H1 (cell line): Measurements from ENCODE around the gene CSRNP3. TPM values are rescaled to one million over a fixed set of nuclear protein-coding genes. Genes with fewer than 3 reads are reported as not detected.

Experiments used
- CTCF ChIA-PET: fragments of 300-600 bp; sonication (Branson Sonifier 250); formaldehyde crosslinking; loops from one replicate; lab custom pipeline; 2021; ENCODE audit not compliant: partially characterized antibody; lab: Charles Lee
- POLR2A ChIA-PET: fragments of 300-600 bp; sonication (Branson Sonifier 250); formaldehyde crosslinking; loops from one replicate; lab custom pipeline; 2021; ENCODE audit warnings: inconsistent platforms; ENCODE audit not compliant: partially characterized antibody; lab: Charles Lee
- DNase-seq, 2 experiments: peaks; one replicate each; pipeline versions ENCODE4 v3.0.0 to v3.0.0-alpha.2; 2010 to 2022; ENCODE audit warnings: low spot score in 2 of 2, low read depth in 1 of 2, mixed read lengths in 1 of 2
- FAIRE-seq: peaks from 2 replicates; lab custom pipeline; 2011; peaks lifted over from hg19 to GRCh38; lab: Jason Lieb, UNC
- H2AFZ ChIP-seq: 2 replicates; pipeline ENCODE4 v1.8.1; 2012; ENCODE audit warnings: low read length, inconsistent platforms
- H2AK5ac ChIP-seq: 2 replicates; pipeline ENCODE4 v1.6.1; 2013; ENCODE audit warnings: low read depth, low read length
- H2BK120ac ChIP-seq: replicated peaks from 2 replicates; pipeline ENCODE3; 2013; ENCODE audit warnings: low read depth, low read length, inconsistent platforms
- H2BK12ac ChIP-seq: 2 replicates; pipeline ENCODE4 v1.6.1; 2013; ENCODE audit warnings: low read depth, low read length
- H2BK15ac ChIP-seq: 2 replicates; pipeline ENCODE4 v1.6.1; 2013; ENCODE audit warnings: low read length
- H2BK20ac ChIP-seq: 2 replicates; pipeline ENCODE4 v1.6.1; 2013; ENCODE audit warnings: low read length
- H2BK5ac ChIP-seq: 2 replicates; pipeline ENCODE4 v1.6.1; 2013; ENCODE audit warnings: low read depth, low read length
- H3K14ac ChIP-seq: 2 replicates; pipeline ENCODE4 v1.6.1; 2013; ENCODE audit warnings: inconsistent platforms; ENCODE audit not compliant: insufficient read length
- H3K18ac ChIP-seq: 2 replicates; pipeline ENCODE4 v1.6.1; 2013; ENCODE audit warnings: low read length; ENCODE audit errors: extremely low read depth
- H3K23ac ChIP-seq: 2 replicates; pipeline ENCODE4 v1.6.1; 2013; ENCODE audit warnings: inconsistent platforms; ENCODE audit not compliant: insufficient read length
- H3K23me2 ChIP-seq: 2 replicates; pipeline ENCODE4 v1.6.1; 2013; ENCODE audit warnings: low read depth, low read length
- H3K27ac ChIP-seq: 2 replicates; pipeline ENCODE4 v1.6.1; 2011; ENCODE audit warnings: low read depth, low read length, inconsistent platforms
- H3K27me3 ChIP-seq, 4 experiments: replicated peaks in 1 of 4; 1 replicate in 1 of 4; 2 replicates in 3 of 4; pipeline versions ENCODE4 v1.6.1 to v1.8.1; 2011 to 2013; ENCODE audit warnings: low read length in 3 of 4, mild to moderate bottlenecking in 3 of 4, inconsistent platforms in 2 of 4, mixed read lengths in 2 of 4, moderate library complexity in 1 of 4; ENCODE audit not compliant: control insufficient read depth in 3 of 4, insufficient read depth in 3 of 4; ENCODE audit errors: extremely low read depth in 1 of 4
- H3K36me3 ChIP-seq, 4 experiments: 2 replicates each; pipeline versions ENCODE4 v1.6.1 to v1.8.1; 2011 to 2013; ENCODE audit warnings: mild to moderate bottlenecking in 4 of 4, low read length in 3 of 4, moderate library complexity in 2 of 4, control low read depth in 1 of 4, inconsistent platforms in 1 of 4; ENCODE audit not compliant: insufficient read depth in 4 of 4, control insufficient read depth in 2 of 4
- H3K4ac ChIP-seq: replicated peaks from 2 replicates; pipeline ENCODE3; 2013; ENCODE audit warnings: low read length, low read depth, mixed read lengths, inconsistent platforms; ENCODE audit not compliant: insufficient read length
- H3K4me1 ChIP-seq, 4 experiments: replicated peaks in 1 of 4; 1 replicate in 1 of 4; 2 replicates in 3 of 4; pipeline versions ENCODE4 v1.6.1 to v1.8.1; 2011 to 2013; ENCODE audit warnings: low read length in 3 of 4, inconsistent platforms in 2 of 4, mixed read lengths in 1 of 4; ENCODE audit not compliant: insufficient read depth in 4 of 4, control insufficient read depth in 3 of 4
- H3K4me2 ChIP-seq, 2 experiments: 2 replicates each; pipeline versions ENCODE4 v1.6.1 to v1.8.1; 2011 to 2013; ENCODE audit warnings: low read depth in 2 of 2, low read length in 2 of 2, control low read depth in 1 of 2, inconsistent platforms in 1 of 2, mild to moderate bottlenecking in 1 of 2; ENCODE audit not compliant: insufficient read depth in 1 of 2
- H3K4me3 ChIP-seq, 4 experiments: fragments of 200-600, 300-600 bp in 1 of 4; sonication (generic), shearing (Covaris generic), sonication (Bioruptor Twin) in 1 of 4; 2 replicates each; pipeline versions ENCODE4 v1.5.1 to v1.8.1; 2011 to 2016; ENCODE audit warnings: low read length in 4 of 4, low read depth in 3 of 4, control low read depth in 2 of 4, inconsistent platforms in 2 of 4, mild to moderate bottlenecking in 2 of 4, mixed read lengths in 1 of 4, moderate library complexity in 1 of 4; ENCODE audit not compliant: insufficient read depth in 2 of 4; ENCODE audit errors: extremely low read depth in 1 of 4
- H3K56ac ChIP-seq: replicated peaks from 2 replicates; pipeline ENCODE3; 2013; ENCODE audit warnings: low read depth, mild to moderate bottlenecking, mixed read lengths, low read length, inconsistent platforms; ENCODE audit not compliant: insufficient read length
- H3K79me1 ChIP-seq: 2 replicates; pipeline ENCODE4 v1.6.1; 2013; ENCODE audit warnings: low read depth, low read length, control low read depth
- H3K79me2 ChIP-seq, 2 experiments: 2 replicates each; pipeline versions ENCODE4 v1.6.1 to v1.8.1; 2012 to 2013; ENCODE audit warnings: low read length in 2 of 2, mild to moderate bottlenecking in 2 of 2, inconsistent platforms in 1 of 2; ENCODE audit not compliant: insufficient read depth in 2 of 2, control insufficient read depth in 1 of 2
- H3K9ac ChIP-seq, 4 experiments: replicated peaks in 1 of 4; 1 replicate in 1 of 4; 2 replicates in 3 of 4; pipeline versions ENCODE4 v1.6.1 to v1.8.1; 2011 to 2013; ENCODE audit warnings: low read depth in 3 of 4, low read length in 3 of 4, control low read depth in 2 of 4, mild to moderate bottlenecking in 2 of 4, moderate library complexity in 2 of 4, inconsistent platforms in 1 of 4; ENCODE audit errors: extremely low read depth in 1 of 4
- H3K9me3 ChIP-seq, 2 experiments: 2 replicates each; pipeline versions ENCODE4 v1.6.1 to v1.8.1; 2012 to 2013; ENCODE audit warnings: mild to moderate bottlenecking in 2 of 2, moderate library complexity in 2 of 2, control low read depth in 1 of 2, inconsistent platforms in 1 of 2, low read depth in 1 of 2, low read length in 1 of 2, mixed read lengths in 1 of 2; ENCODE audit not compliant: insufficient read depth in 2 of 2
- H4K20me1 ChIP-seq, 2 experiments: replicated peaks in 1 of 2; 2 replicates each; pipeline versions ENCODE3 to v1.8.1; 2011 to 2013; ENCODE audit warnings: inconsistent platforms in 2 of 2, low read length in 2 of 2, mild to moderate bottlenecking in 1 of 2; ENCODE audit not compliant: insufficient read depth in 2 of 2, control insufficient read depth in 1 of 2
- H4K5ac ChIP-seq: 2 replicates; pipeline ENCODE4 v1.6.1; 2013; ENCODE audit warnings: low read length, low read depth, mixed read lengths, inconsistent platforms; ENCODE audit not compliant: insufficient read length
- H4K8ac ChIP-seq: 2 replicates; pipeline ENCODE4 v1.8.0; 2013; ENCODE audit warnings: mild to moderate bottlenecking, moderate library complexity, low read length, inconsistent platforms; ENCODE audit not compliant: insufficient read depth; ENCODE audit errors: extremely low read depth
- H4K91ac ChIP-seq: replicated peaks from 2 replicates; pipeline ENCODE3; 2013; ENCODE audit warnings: low read length, mixed read lengths, inconsistent platforms; ENCODE audit not compliant: insufficient read length
- BACH1 ChIP-seq: IDR thresholded peaks from 2 replicates; pipeline ENCODE4 v1.6.1; 2012; ENCODE audit warnings: low read length, improper control_type of control experiment
- BRCA1 ChIP-seq: IDR thresholded peaks from 2 replicates; pipeline ENCODE4 v1.6.1; 2012; ENCODE audit warnings: low read depth, low read length, improper control_type of control experiment
- CBX5 ChIP-seq: fragments of 300-800, 300-1000 bp; sonication (generic); IDR thresholded peaks from 2 replicates; pipeline ENCODE4 v1.7.1; 2016; ENCODE audit warnings: antibody characterized with exemption, low read length, low read depth
- EZH2 ChIP-seq: fragments of 200-600 bp; sonication (generic); IDR thresholded peaks from 2 replicates; pipeline ENCODE4 v1.7.1; 2012; ENCODE audit warnings: low read depth, mild to moderate bottlenecking, moderate library complexity, low read length, inconsistent platforms; ENCODE audit not compliant: severe bottlenecking
- JUND ChIP-seq: IDR thresholded peaks from 2 replicates; pipeline ENCODE4 v1.6.1; 2011; ENCODE audit warnings: mild to moderate bottlenecking, improper control_type of control experiment, low read length
- MAX ChIP-seq: IDR thresholded peaks from 2 replicates; pipeline ENCODE4 v1.6.1; 2012; ENCODE audit warnings: inconsistent platforms
- POLR2A ChIP-seq, 2 experiments: IDR thresholded peaks; 1 replicate in 1 of 2; 2 replicates in 1 of 2; pipeline ENCODE4 v1.6.1; 2011; ENCODE audit warnings: low read depth in 2 of 2, low read length in 2 of 2, mild to moderate bottlenecking in 2 of 2; ENCODE audit errors: control extremely low read depth in 1 of 2
- RAD21 ChIP-seq, 2 experiments: IDR thresholded peaks in 1 of 2; conservative IDR thresholded peaks in 1 of 2; 2 replicates each; pipeline ENCODE4 v1.6.1; 2011; ENCODE audit warnings: low read depth in 2 of 2, low read length in 2 of 2, improper control_type of control experiment in 1 of 2, inconsistent platforms in 1 of 2, mild to moderate bottlenecking in 1 of 2, moderate library complexity in 1 of 2
- YY1 ChIP-seq: IDR thresholded peaks from 2 replicates; pipeline ENCODE4 v1.6.1; 2011; ENCODE audit warnings: low read depth, mild to moderate bottlenecking, low read length
- WGBS, 2 experiments: shearing (Covaris generic) in 1 of 2; methylation state at CpG; one replicate each; pipeline versions ENCODE4 v1.1.6 to v1.1.7; 2013 to 2015; ENCODE audit warnings: low lambda C conversion rate in 2 of 2, mixed read lengths in 2 of 2, inconsistent platforms in 1 of 2, low coverage in 1 of 2, missing lambda C conversion rate in 1 of 2; ENCODE audit not compliant: insufficient replicate concordance in 2 of 2, insufficient coverage in 1 of 2, insufficient read length in 1 of 2; ENCODE audit errors: extremely low coverage in 1 of 2, missing lambda C conversion rate in 1 of 2; 5-methylcytosine and 5-hydroxymethylcytosine counted together
- long read RNA-seq, 2 experiments: library from RNA in 1 of 2; library from capped mRNA in 1 of 2; stranded (forward); transcript quantifications; one replicate each; pipeline ENCODE4 v2.0.0, GENCODE V29; 2021; ENCODE audit warnings: inconsistent platforms in 1 of 2
- polyA minus RNA-seq, 3 experiments: library from RNA; depleted of rRNA, polyadenylated mRNA; stranded (reverse); fragments of >200 nt; gene quantifications; 1 replicate in 2 of 3; 2 replicates in 1 of 3; pipeline ENCODE4 v1.2.3, GENCODE V29; 2011
- polyA plus RNA-seq, 7 experiments: library from polyadenylated mRNA; depleted of rRNA in 3 of 7; stranded (reverse) in 5 of 7; unstranded in 2 of 7; fragments of >200 nt in 5 of 7; fragments of 200-250 nt in 2 of 7; gene quantifications; 1 replicate in 5 of 7; 2 replicates in 1 of 7; 4 replicates in 1 of 7; pipeline versions ENCODE4 v1.2.1 to v1.2.3, GENCODE V29; 2011 to 2013; ENCODE audit warnings: missing spikeins in 2 of 7, mixed read lengths in 2 of 7
- total RNA-seq: library from RNA; stranded (reverse); fragmentation: NEBNext Ultra II Directional; extraction: Animal tissue kit (Norgen Biotek cat#: 25700); gene quantifications from 2 replicates; pipeline ENCODE4 v1.2.1, GENCODE V29; 2021
- TF ChIP-seq, protein P1 (sequence below): IDR thresholded peaks from 2 replicates; pipeline ENCODE4 v1.6.1; 2011; ENCODE audit warnings: low read length, improper control_type of control experiment

CSRNP3 gene
- total RNA-seq (6.5 and 6.7 TPM in 2 replicates), polyA plus RNA-seq (2011; rRNA removed) (0.61 and 1.3 TPM in 2 replicates), polyA minus RNA-seq (2011; rRNA and poly(A)+ RNA removed) (12.1 and 13.0 TPM in 2 replicates)
- polyA plus RNA-seq (2011; cell fraction: cytosol; rRNA removed), result 1.4 TPM
- 1.8 TPM for polyA plus RNA-seq (2011; cell fraction: nucleus; rRNA removed)
- polyA plus RNA-seq (2012, experiment 1 of 2), result 2.5 to 5.8 TPM (median 2.7 TPM) in 4 replicates
- polyA plus RNA-seq (2012, experiment 2 of 2), result 5.9 TPM
- polyA plus RNA-seq (2013, experiment 1 of 2), result 3.0 TPM
- polyA plus RNA-seq (2013, experiment 2 of 2), result 2.1 TPM
- polyA minus RNA-seq (2011; cell fraction: cytosol; rRNA and poly(A)+ RNA removed), result 1.1 TPM
- 17.9 TPM for polyA minus RNA-seq (2011; cell fraction: nucleus; rRNA and poly(A)+ RNA removed)
- long read RNA-seq, experiment 1, result 0 reads
- long read RNA-seq, experiment 2, partial matches to known transcripts, result 2 of 4 reads
- long read RNA-seq, experiment 2, other reads (novel, unspliced or antisense), result 2 of 4 reads

- no peak within 1 kb of the TSS for H3K18ac ChIP-seq
- no peaks in the 10 kb centered on the region for H3K27me3 ChIP-seq
- 3% methylated on average over 8 of the region's 8 CpGs; no CpG with 5 or more reads in 1 of the 2 experiments for WGBS, 2 experiments
- peak within 1 kb of the TSS in 1 of 4 experiments; percentile 49; a peak in 2 of 7 replicates for H3K9ac ChIP-seq
- no peaks in the 10 kb centered on the region for H3K9me3 ChIP-seq
- POLR2A ChIA-PET, result interaction anchor here (0.7 to 1.1 kb wide), 2 partner anchors 171 to 222 kb away, joined by 3 read pairs; no protein-coding TSS in a partner anchor
- H3K23ac ChIP-seq, result no peak within 1 kb of the TSS
- DNase-seq (peak in 1 of 2 experiments; percentile 33), FAIRE-seq (peak; percentile 99)
- no peak within 1 kb of the TSS for H2BK15ac ChIP-seq
- H3K36me3 ChIP-seq, result no peaks in the 10 kb centered on the region
- H3K23me2 ChIP-seq, result no peaks in the 10 kb centered on the region
- H4K91ac ChIP-seq, result no peak within 1 kb of the TSS
- H2AK5ac ChIP-seq, result no peak within 1 kb of the TSS
- peaks cover 0 to 5% (median 0%) of the 10 kb centered on the region in 4 experiments; a peak in 2 of 7 replicates for H3K4me1 ChIP-seq
- H3K79me1 ChIP-seq, result no peaks in the 10 kb centered on the region
- H2BK12ac ChIP-seq, result no peak within 1 kb of the TSS
- H3K79me2 ChIP-seq, result peaks cover 0 to 11% of the 10 kb centered on the region in 2 experiments; a peak in 2 of 4 replicates
- H3K4ac ChIP-seq, result no peak within 1 kb of the TSS
- H3K4me3 ChIP-seq, result peak within 1 kb of the TSS; percentile 38 to 80 (median 55)
- H2BK20ac ChIP-seq, result no peak within 1 kb of the TSS
- H4K5ac ChIP-seq, result peak within 1 kb of the TSS; percentile 69
- H2BK5ac ChIP-seq, result no peak within 1 kb of the TSS
- H3K4me2 ChIP-seq, result peak within 1 kb of the TSS; percentile 4 to 64; a peak in 3 of 4 replicates
- H2AFZ ChIP-seq, result peak within 1 kb of the TSS; percentile 91
- no peak within 1 kb of the TSS for H2BK120ac ChIP-seq
- no peak within 1 kb of the TSS for H3K14ac ChIP-seq
- H4K20me1 ChIP-seq, result no peaks in the 10 kb centered on the region
- H3K56ac ChIP-seq, result no peak within 1 kb of the TSS
- H4K8ac ChIP-seq, result no peak within 1 kb of the TSS
- H3K27ac ChIP-seq, result no peak within 1 kb of the TSS
- CTCF ChIA-PET, result interaction anchor here (0.6 to 1.5 kb wide), 5 partner anchors 15 to 470 kb away, joined by 3 to 4 read pairs (median 3); no protein-coding TSS in a partner anchor
- no peak; a peak in 1 of 3 replicates for TF ChIP-seq POLR2A (IDR thresholded peaks at IDR 0.05; ENCODE audit: control extremely low read depth in 1 of 2, low read depth in 2 of 2, low read length in 2 of 2)
- TF ChIP-seq BACH1, result 0 out of 2 replicates have a peak, but pooled peaks have one; percentile 20
- TF ChIP-seq BRCA1, result no peak
- TF ChIP-seq, protein P1, sequence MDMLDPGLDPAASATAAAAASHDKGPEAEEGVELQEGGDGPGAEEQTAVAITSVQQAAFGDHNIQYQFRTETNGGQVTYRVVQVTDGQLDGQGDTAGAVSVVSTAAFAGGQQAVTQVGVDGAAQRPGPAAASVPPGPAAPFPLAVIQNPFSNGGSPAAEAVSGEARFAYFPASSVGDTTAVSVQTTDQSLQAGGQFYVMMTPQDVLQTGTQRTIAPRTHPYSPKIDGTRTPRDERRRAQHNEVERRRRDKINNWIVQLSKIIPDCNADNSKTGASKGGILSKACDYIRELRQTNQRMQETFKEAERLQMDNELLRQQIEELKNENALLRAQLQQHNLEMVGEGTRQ, result no peak
- TF ChIP-seq YY1, result peak; percentile 72; the same call in 1 of the 2 replicates
- TF ChIP-seq CBX5, result no peak
- no peak for TF ChIP-seq EZH2
- TF ChIP-seq JUND, result no peak
- peak in 1 of 2 experiments; percentile 30; a peak in 2 of 4 replicates for TF ChIP-seq RAD21 (IDR thresholded peaks at IDR 0.05 in 1 of 2, conservative IDR thresholded peaks at IDR 0.05 in 1 of 2; ENCODE audit: low read depth in 2 of 2, low read length in 2 of 2)
- peak; percentile 47 for TF ChIP-seq MAX
These were observed at the start of gene CSRNP3 for GRCh38 chr2:165469417-165469816. Gene CSRNP3 (plus strand): TSS chr2:165469698. CDS start chr2:165595066, 125,368 bp downstream.
